HepG2 (cell line): ENCODE data around the gene OR2V2. TPM values are rescaled to one million over a fixed set of nuclear protein-coding genes. Genes with fewer than 3 reads are reported as not detected.

ENCODE experiments used
- ATF4 ChIP-seq, 2 experiments: fragments of 450-650 bp in 1 of 2; sonication (generic) in 1 of 2; formaldehyde crosslinking; IDR thresholded peaks; 2 replicates each; pipeline versions ENCODE4 v1.5.0 to v1.8.0; 2020 to 2022; ENCODE audit warnings: mild to moderate bottlenecking in 1 of 2, missing genetic modification reagents in 1 of 2
- DNMT3B ChIP-seq: conservative IDR thresholded peaks from 2 replicates; pipeline ENCODE4 v1.6.1; 2016; ENCODE audit warnings: missing biosample characterization, control low read depth
- GATA4 ChIP-seq: sonication (generic); IDR thresholded peaks from 2 replicates; pipeline ENCODE4 v1.6.1; 2016; ENCODE audit warnings: antibody characterized with exemption, low read depth, borderline replicate concordance
- GFI1 ChIP-seq: sonication (generic); formaldehyde crosslinking; IDR thresholded peaks from 2 replicates; pipeline ENCODE4 v1.5.0; 2020; ENCODE audit warnings: missing genetic modification reagents, mild to moderate bottlenecking, borderline replicate concordance
- KDM4B ChIP-seq: sonication (generic); formaldehyde crosslinking; IDR thresholded peaks from 2 replicates; pipeline ENCODE4 v1.4.0; 2020; ENCODE audit warnings: missing genetic modification reagents
- KDM5A ChIP-seq: fragments of 200-600 bp; sonication (generic); IDR thresholded peaks from 2 replicates; pipeline ENCODE4 v1.7.0; 2018; ENCODE audit warnings: antibody characterized with exemption, mild to moderate bottlenecking, low read length, borderline replicate concordance
- MEIS2 ChIP-seq: sonication (generic); formaldehyde crosslinking; IDR thresholded peaks from 2 replicates; pipeline ENCODE4 v1.9.0; 2021; ENCODE audit warnings: mild to moderate bottlenecking, missing genetic modification reagents
- NFKBIZ ChIP-seq: IDR thresholded peaks from 2 replicates; pipeline ENCODE4 v1.6.1; 2018; ENCODE audit warnings: missing genetic modification reagents, missing compliant biosample characterization
- PAX8 ChIP-seq: sonication (generic); formaldehyde crosslinking; IDR thresholded peaks from 2 replicates; pipeline ENCODE4 v1.8.0; 2022; ENCODE audit warnings: mild to moderate bottlenecking, missing genetic modification reagents, borderline replicate concordance
- RFX1 ChIP-seq: fragments of 450-650 bp; IDR thresholded peaks from 2 replicates; pipeline ENCODE4 v1.6.1; 2017
- TFDP2 ChIP-seq: sonication (generic); formaldehyde crosslinking; IDR thresholded peaks from 2 replicates; pipeline ENCODE4 v1.4.0; 2020; ENCODE audit warnings: missing genetic modification reagents
- THAP8 ChIP-seq: sonication (generic); formaldehyde crosslinking; IDR thresholded peaks from 2 replicates; pipeline ENCODE4 v1.5.1; 2020; ENCODE audit warnings: missing genetic modification reagents, mild to moderate bottlenecking, borderline replicate concordance
- TOPORS ChIP-seq: sonication (generic); formaldehyde crosslinking; IDR thresholded peaks from 2 replicates; pipeline ENCODE4 v1.8.0; 2023; ENCODE audit warnings: mild to moderate bottlenecking, missing genetic modification reagents
- YY1 ChIP-seq: IDR thresholded peaks from 2 replicates; pipeline ENCODE4 v1.6.1; 2011; ENCODE audit warnings: low read length, low read depth, moderate library complexity, mild to moderate bottlenecking; ENCODE audit not compliant: insufficient read depth, insufficient replicate concordance
- ZBTB49 ChIP-seq: sonication (generic); formaldehyde crosslinking; IDR thresholded peaks from 2 replicates; pipeline ENCODE4 v1.4.0; 2020; ENCODE audit warnings: missing genetic modification reagents, borderline replicate concordance
- ZNF276 ChIP-seq: sonication (generic); formaldehyde crosslinking; IDR thresholded peaks from 2 replicates; pipeline ENCODE4 v1.4.0; 2020; ENCODE audit warnings: mild to moderate bottlenecking, low read depth, missing genetic modification reagents
- ZNF510 ChIP-seq: sonication (generic); formaldehyde crosslinking; IDR thresholded peaks from 2 replicates; pipeline ENCODE4 v1.4.0; 2020; ENCODE audit warnings: low read depth, mild to moderate bottlenecking, missing genetic modification reagents
- ZNF768 ChIP-seq: sonication (generic); formaldehyde crosslinking; IDR thresholded peaks from 2 replicates; pipeline ENCODE4 v1.4.0; 2020; ENCODE audit warnings: missing genetic modification reagents
- ZNF790 ChIP-seq: sonication (generic); formaldehyde crosslinking; IDR thresholded peaks from 2 replicates; pipeline ENCODE4 v1.8.0; 2022; ENCODE audit warnings: missing genetic modification reagents, mild to moderate bottlenecking, borderline replicate concordance
- ZNF83 ChIP-seq: sonication (generic); formaldehyde crosslinking; IDR thresholded peaks from 2 replicates; pipeline ENCODE4 v1.4.0; 2020; ENCODE audit warnings: missing genetic modification reagents, mild to moderate bottlenecking, borderline replicate concordance
- ZSCAN20 ChIP-seq: sonication (generic); formaldehyde crosslinking; IDR thresholded peaks from 2 replicates; pipeline ENCODE4 v1.4.0; 2020; ENCODE audit warnings: missing genetic modification reagents, mild to moderate bottlenecking, borderline replicate concordance
- polyA plus RNA-seq, 8 experiments: library from polyadenylated mRNA; depleted of rRNA in 3 of 8; stranded (reverse) in 7 of 8; unstranded in 1 of 8; fragments of >200 nt; fragmentation: Illumina TruSeq in 4 of 8; extraction: Trizol in 4 of 8; gene quantifications; 2 replicates each; pipeline versions ENCODE4 v1.2.1 to v1.2.3, GENCODE V29; 2011 to 2016; ENCODE audit warnings: low read depth in 4 of 8, missing spikeins in 1 of 8, mixed read lengths in 1 of 8; ENCODE audit not compliant: insufficient read depth in 1 of 8
- total RNA-seq, 5 experiments: library from RNA; depleted of rRNA; stranded (reverse); fragments of >200 nt; fragmentation: Illumina TruSeq; extraction: Trizol; gene quantifications; 2 replicates each; pipeline ENCODE4 v1.2.3, GENCODE V29; 2016; ENCODE audit warnings: low read depth in 1 of 5

The OR2V2 gene
- total and polyA plus RNA-seq, 2 of the 13 experiments (the other 11 are each of a cell fraction or from before 2014, with no cell fraction given): not detected

- TF ChIP-seq MEIS2 (CRISPR knock-in tag) (no peak), NFKBIZ (CRISPR knock-in tag) (no peak), ZSCAN20 (CRISPR knock-in tag) (no peak), THAP8 (CRISPR knock-in tag) (no peak), ZBTB49 (CRISPR knock-in tag) (no peak), ZNF510 (peak; percentile 90; the same call in 1 of the 2 replicates), TFDP2 (CRISPR knock-in tag) (no peak), KDM5A (no peak; the same call in 1 of the 2 replicates), GATA4 (no peak), ZNF276 (no peak), YY1 (no peak), PAX8 (0 out of 2 replicates have a peak, but pooled peaks have one; percentile 50), GFI1 (CRISPR knock-in tag) (no peak), TOPORS (CRISPR knock-in tag) (no peak), ATF4 (CRISPR knock-in tag; IDR thresholded peaks at IDR 0.05) (no peak), RFX1 (no peak), ZNF790 (no peak), ZNF83 (CRISPR knock-in tag) (no peak), DNMT3B (no peak), KDM4B (CRISPR knock-in tag) (no peak), ZNF768 (CRISPR knock-in tag) (no peak)
Observed at GRCh38 chr5:181188700-181189362, 41.4 kb downstream of the OR2V2 start (continued).
